ENCODE results near the gene TBC1D8.

The TBC1D8 gene

GRCh38 chr2:101023327-101024107, 127.7 kb downstream of the TBC1D8 start:
- DNase-seq: no peak

- no peak for DNase-seq
Measured at GRCh38 chr2:101022221-101022620, 129.0 kb downstream of the TBC1D8 start.

GRCh38 chr2:101018934-101019333, 132.2 kb downstream of the TBC1D8 start:
- DNase-seq: no peak

GRCh38 chr2:101017371-101017770, 133.8 kb downstream of the TBC1D8 start:
- DNase-seq: no peak

- no peak for DNase-seq
Measured at GRCh38 chr2:101014264-101014857, 136.8 kb downstream of the TBC1D8 start.

- DNase-seq: peak; percentile 46 to 51
Measured at GRCh38 chr2:101012706-101013181, 138.4 kb downstream of the TBC1D8 start.

- DNase-seq: no peak
Measured at GRCh38 chr2:101012054-101012705, 139.0 kb downstream of the TBC1D8 start.

- DNase-seq: no peak
Measured at GRCh38 chr2:101011152-101011551, 140.0 kb downstream of the TBC1D8 start.

- no peak for DNase-seq
Measured at GRCh38 chr2:101007415-101008345, 143.5 kb downstream of the TBC1D8 start.

GRCh38 chr2:101006065-101006715, 145.0 kb downstream of the TBC1D8 start:
- no peak for DNase-seq

- no peak for DNase-seq
Measured at GRCh38 chr2:101004620-101005325, 146.4 kb downstream of the TBC1D8 start.

- no peak for DNase-seq
Measured at GRCh38 chr2:101003278-101003775, 147.9 kb downstream of the TBC1D8 start.

GRCh38 chr2:101002562-101003277, 148.5 kb downstream of the TBC1D8 start:
- no peak for DNase-seq

- peak; percentile 90 to 91 for DNase-seq
Measured at GRCh38 chr2:101001691-101002561, 149.3 kb downstream of the TBC1D8 start, which contains the start of gene RPL31. Gene RPL31, plus strand, starts transcription at chr2:101002289. Its CDS starts 413 bp downstream, at chr2:101002702.

- DNase-seq: no peak
Measured at GRCh38 chr2:100999995-101000394, 151.2 kb downstream of the TBC1D8 start.

GRCh38 chr2:100998235-100998573, 153.0 kb downstream of the TBC1D8 start:
- no peak for DNase-seq

- no peak for DNase-seq
Measured at GRCh38 chr2:100997509-100998234, 153.5 kb downstream of the TBC1D8 start.

- no peak for DNase-seq
Measured at GRCh38 chr2:100995309-100996075, 155.7 kb downstream of the TBC1D8 start.
